Common myeloid progenitor, CD34-positive (primary cell): Measurements from ENCODE around the gene CPT1A.

Source experiments
- CTCF ChIA-PET: fragments of 350-600 bp; sonication (Branson Sonifier 250); formaldehyde crosslinking; loops from one replicate; lab custom pipeline; 2021; ENCODE audit warnings: antibody characterized with exemption; lab: Charles Lee
- POLR2A ChIA-PET: fragments of 350-600 bp; sonication (Branson Sonifier 250); formaldehyde crosslinking; loops from one replicate; lab custom pipeline; 2021; ENCODE audit warnings: antibody characterized with exemption; lab: Charles Lee
- DNase-seq, 3 donors: peaks; one replicate each; pipeline versions ENCODE4 v3.0.0 to v3.0.0-alpha.2; 2013
- H3K27ac ChIP-seq, 2 experiments: 1 replicate in 1 of 2; 2 replicates in 1 of 2; pipeline ENCODE4 v1.7.0; 2013; ENCODE audit warnings: inconsistent platforms in 2 of 2, low read length in 2 of 2, mild to moderate bottlenecking in 2 of 2, low read depth in 1 of 2, moderate library complexity in 1 of 2; ENCODE audit not compliant: severe bottlenecking in 2 of 2, insufficient read depth in 1 of 2, poor library complexity in 1 of 2
- H3K27me3 ChIP-seq, 5 experiments: replicated peaks in 2 of 5; 1 replicate in 3 of 5; 2 replicates in 2 of 5; pipeline versions ENCODE4 v1.6.1 to v1.7.0; 2013; ENCODE audit warnings: low read length in 4 of 5, mild to moderate bottlenecking in 2 of 5, moderate library complexity in 2 of 5, inconsistent platforms in 1 of 5; ENCODE audit not compliant: insufficient read depth in 5 of 5, control insufficient read depth in 4 of 5
- H3K36me3 ChIP-seq, 4 experiments: 1 replicate in 2 of 4; 2 replicates in 2 of 4; pipeline versions ENCODE4 v1.6.1 to v1.7.0; 2013; ENCODE audit warnings: low read length in 3 of 4, control low read depth in 1 of 4, mild to moderate bottlenecking in 1 of 4; ENCODE audit not compliant: control insufficient read depth in 4 of 4, insufficient read depth in 4 of 4
- H3K4me1 ChIP-seq, 4 experiments: 1 replicate in 3 of 4; 2 replicates in 1 of 4; pipeline versions ENCODE4 v1.6.1 to v1.7.1; 2013; ENCODE audit warnings: low read length in 3 of 4, mild to moderate bottlenecking in 3 of 4, control low read depth in 1 of 4, inconsistent platforms in 1 of 4, moderate library complexity in 1 of 4; ENCODE audit not compliant: control insufficient read depth in 4 of 4, insufficient read depth in 4 of 4; ENCODE audit errors: control extremely low read depth in 1 of 4
- H3K4me3 ChIP-seq, 7 experiments: 1 replicate in 4 of 7; 2 replicates in 3 of 7; pipeline versions ENCODE4 v1.5.1 to v1.7.0; 2013; ENCODE audit warnings: mild to moderate bottlenecking in 7 of 7, low read length in 6 of 7, moderate library complexity in 6 of 7, inconsistent platforms in 2 of 7, low read depth in 2 of 7, control low read depth in 1 of 7; ENCODE audit not compliant: insufficient read depth in 4 of 7, control insufficient read depth in 1 of 7; ENCODE audit errors: extremely low read depth in 1 of 7
- H3K9me3 ChIP-seq, 5 experiments: 1 replicate in 4 of 5; 2 replicates in 1 of 5; pipeline versions ENCODE4 v1.6.1 to v1.7.1; 2013; ENCODE audit warnings: low read length in 4 of 5, mild to moderate bottlenecking in 2 of 5, inconsistent platforms in 1 of 5, low read depth in 1 of 5, moderate library complexity in 1 of 5; ENCODE audit not compliant: control insufficient read depth in 4 of 5, insufficient read depth in 2 of 5; ENCODE audit errors: control extremely low read depth in 1 of 5
- WGBS: methylation state at CpG from one replicate; pipeline ENCODE4 v1.1.5; 2013; ENCODE audit not compliant: insufficient coverage; 5-methylcytosine and 5-hydroxymethylcytosine counted together

Gene CPT1A

GRCh38 chr11:68776442-68777235 is 65.1 kb downstream of the CPT1A start:
- DNase-seq = no peak
- Histone ChIP-seq H3K4me1 (no peaks in the 10 kb centered on the region), H3K36me3 (peaks cover 25 to 94% (median 77%) of the 10 kb centered on the region in 4 experiments), H3K27me3 (no peaks in the 10 kb centered on the region), H3K9me3 (no peaks in the 10 kb centered on the region), H3K4me3 (no peak overlapping the region), H3K27ac (no peak overlapping the region)
- WGBS = 94% methylated on average over 19 of the region's 20 CpGs
- CTCF ChIA-PET = no interaction called here
- POLR2A ChIA-PET = no interaction called here

GRCh38 chr11:68775951-68776388 is 65.7 kb downstream of the CPT1A start:
- peaks cover 26 to 96% (median 79%) of the 10 kb centered on the region in 4 experiments for H3K36me3 ChIP-seq

GRCh38 chr11:68774194-68774585 is 67.5 kb downstream of the CPT1A start:
- CTCF ChIA-PET = interaction anchor here (1.0 to 1.2 kb wide), 2 partner anchors 23 to 95 kb away, joined by 3 to 4 read pairs; no protein-coding TSS in a partner anchor
- no peak overlapping the region for H3K27ac ChIP-seq
- no peaks in the 10 kb centered on the region for H3K9me3 ChIP-seq
- 98% methylated on average over 6 of the region's 9 CpGs for WGBS
- H3K4me1 ChIP-seq = no peaks in the 10 kb centered on the region
- POLR2A ChIA-PET = no interaction called here
- peaks cover 30 to 97% (median 83%) of the 10 kb centered on the region in 4 experiments for H3K36me3 ChIP-seq
- no peak for DNase-seq
- H3K4me3 ChIP-seq = no peak overlapping the region
- no peaks in the 10 kb centered on the region for H3K27me3 ChIP-seq

More at GRCh38 chr11:68775951-68776388, 65.7 kb downstream of the CPT1A start:
- H3K9me3 ChIP-seq = no peaks in the 10 kb centered on the region
- H3K4me3 ChIP-seq = no peak overlapping the region
- CTCF ChIA-PET = no interaction called here
- no peaks in the 10 kb centered on the region for H3K27me3 ChIP-seq
- POLR2A ChIA-PET = no interaction called here
- H3K27ac ChIP-seq = no peak overlapping the region
- WGBS = 80% methylated on average over 1 of the region's 4 CpGs
- no peak for DNase-seq
- no peaks in the 10 kb centered on the region for H3K4me1 ChIP-seq

GRCh38 chr11:68773521-68774193 is 68.1 kb downstream of the CPT1A start:
- Histone ChIP-seq H3K9me3 (no peaks in the 10 kb centered on the region), H3K27me3 (no peaks in the 10 kb centered on the region), H3K27ac (no peak overlapping the region), H3K4me3 (no peak overlapping the region), H3K36me3 (peaks cover 27 to 99% (median 83%) of the 10 kb centered on the region in 4 experiments), H3K4me1 (no peaks in the 10 kb centered on the region)
- POLR2A ChIA-PET = no interaction called here
- CTCF ChIA-PET = no interaction called here
- DNase-seq = no peak
- 96% methylated on average over 21 of the region's 22 CpGs for WGBS

GRCh38 chr11:68772936-68773335 is 68.8 kb downstream of the CPT1A start:
- ChIA-PET POLR2A (no interaction called here), CTCF (no interaction called here)
- no peaks in the 10 kb centered on the region for H3K9me3 ChIP-seq
- H3K27me3 ChIP-seq = no peaks in the 10 kb centered on the region
- H3K36me3 ChIP-seq = peaks cover 27 to 98% (median 85%) of the 10 kb centered on the region in 4 experiments
- WGBS = 98% methylated on average over 20 of the region's 20 CpGs
- H3K27ac ChIP-seq = no peak overlapping the region
- no peak overlapping the region for H3K4me3 ChIP-seq
- DNase-seq = no peak
- H3K4me1 ChIP-seq = no peaks in the 10 kb centered on the region

- H3K4me1 ChIP-seq = no peaks in the 10 kb centered on the region
- DNase-seq = no peak
- POLR2A ChIA-PET = no interaction called here
- WGBS = 92% methylated on average over 12 of the region's 12 CpGs
- no peak overlapping the region for H3K4me3 ChIP-seq
- no peaks in the 10 kb centered on the region for H3K9me3 ChIP-seq
- no peaks in the 10 kb centered on the region for H3K27me3 ChIP-seq
- H3K27ac ChIP-seq = no peak overlapping the region
- CTCF ChIA-PET = no interaction called here
- peaks cover 29 to 96% (median 78%) of the 10 kb centered on the region in 4 experiments for H3K36me3 ChIP-seq
Measured at GRCh38 chr11:68770781-68771180, 70.9 kb downstream of the CPT1A start.

- Histone ChIP-seq H3K36me3 (peaks cover 16 to 96% (median 73%) of the 10 kb centered on the region in 4 experiments), H3K27me3 (no peaks in the 10 kb centered on the region), H3K4me3 (no peak overlapping the region), H3K27ac (no peak overlapping the region), H3K4me1 (no peaks in the 10 kb centered on the region), H3K9me3 (no peaks in the 10 kb centered on the region)
- no peak for DNase-seq
- POLR2A ChIA-PET = no interaction called here
- WGBS = 100% methylated on average over 10 of the region's 11 CpGs
- CTCF ChIA-PET = no interaction called here
Measured at GRCh38 chr11:68767672-68768071, 74.0 kb downstream of the CPT1A start.
